PC-3 (cell line): ENCODE results near the gene ATF2.

Source experiments
- EZH2phosphoT487 ChIP-seq: fragments of 300-600 bp; sonication (generic); IDR thresholded peaks from 2 replicates; pipeline ENCODE4 v1.6.1; 2018; ENCODE audit warnings: mild to moderate bottlenecking, antibody characterized with exemption, low read length, borderline replicate concordance
- TF ChIP-seq, protein P1 (sequence below): fragments of 300-600 bp; sonication (generic); conservative IDR thresholded peaks from 2 replicates; pipeline ENCODE4 v1.5.1; 2017; ENCODE audit warnings: antibody characterized with exemption, low read depth, mild to moderate bottlenecking, low read length

DNA sequence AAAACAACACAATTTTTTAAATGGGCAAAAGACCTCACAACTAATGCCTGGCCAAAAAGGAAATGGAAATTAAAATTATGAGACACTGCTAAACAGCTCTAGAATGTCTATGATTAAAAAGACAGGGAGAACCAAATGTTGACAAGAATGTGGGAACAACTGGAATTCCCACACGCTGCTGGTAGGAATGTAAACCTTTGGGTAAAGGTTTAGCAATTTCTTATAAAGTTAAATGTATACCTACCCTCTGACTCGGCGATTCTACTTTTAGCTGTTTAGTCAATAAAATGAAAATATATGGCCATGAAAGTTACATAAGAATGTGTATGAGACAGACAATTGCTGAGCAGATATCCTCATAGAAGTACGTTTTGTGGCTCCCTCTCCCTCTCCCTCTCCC is 60.9 kb downstream of the ATF2 start:
- TF ChIP-seq, protein P1, sequence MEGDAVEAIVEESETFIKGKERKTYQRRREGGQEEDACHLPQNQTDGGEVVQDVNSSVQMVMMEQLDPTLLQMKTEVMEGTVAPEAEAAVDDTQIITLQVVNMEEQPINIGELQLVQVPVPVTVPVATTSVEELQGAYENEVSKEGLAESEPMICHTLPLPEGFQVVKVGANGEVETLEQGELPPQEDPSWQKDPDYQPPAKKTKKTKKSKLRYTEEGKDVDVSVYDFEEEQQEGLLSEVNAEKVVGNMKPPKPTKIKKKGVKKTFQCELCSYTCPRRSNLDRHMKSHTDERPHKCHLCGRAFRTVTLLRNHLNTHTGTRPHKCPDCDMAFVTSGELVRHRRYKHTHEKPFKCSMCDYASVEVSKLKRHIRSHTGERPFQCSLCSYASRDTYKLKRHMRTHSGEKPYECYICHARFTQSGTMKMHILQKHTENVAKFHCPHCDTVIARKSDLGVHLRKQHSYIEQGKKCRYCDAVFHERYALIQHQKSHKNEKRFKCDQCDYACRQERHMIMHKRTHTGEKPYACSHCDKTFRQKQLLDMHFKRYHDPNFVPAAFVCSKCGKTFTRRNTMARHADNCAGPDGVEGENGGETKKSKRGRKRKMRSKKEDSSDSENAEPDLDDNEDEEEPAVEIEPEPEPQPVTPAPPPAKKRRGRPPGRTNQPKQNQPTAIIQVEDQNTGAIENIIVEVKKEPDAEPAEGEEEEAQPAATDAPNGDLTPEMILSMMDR: no peak
- TF ChIP-seq EZH2phosphoT487: no peak
